Measurements from ENCODE around the gene AHCYL2.
A peak's percentile ranks its signal among the peaks of the same experiment; 100 is the strongest.

The AHCYL2 gene

GRCh38 chr7:129271500-129272355, 46.9 kb downstream of the AHCYL2 start:
- Histone ChIP-seq H3K36me3 (replicated peaks) (no peaks in the 10 kb centered on the region), H3K27ac (no peak overlapping the region), H3K27me3 (replicated peaks) (no peaks in the 10 kb centered on the region), H3K4me3 (ENCODE audit: low read depth, low read length) (no peak overlapping the region)
- TF ChIP-seq CTCF (IDR thresholded peaks at IDR 0.05; ENCODE audit: low read depth, low read length, missing control alignments): peak; percentile 79
- in situ Hi-C loops (cut with HindIII; ENCODE audit: low pct_ligation_motif_present, low sequenced_read_pairs): no loop called here
- peak; percentile 48 for DNase-seq

GRCh38 chr7:129273936-129274335, 49.1 kb downstream of the AHCYL2 start:
- TF ChIP-seq CTCF (IDR thresholded peaks at IDR 0.05; ENCODE audit: low read depth, low read length, missing control alignments): no peak
- no peaks in the 10 kb centered on the region for H3K36me3 ChIP-seq (replicated peaks)
- H3K4me3 ChIP-seq (ENCODE audit: low read depth, low read length): no peak overlapping the region
- in situ Hi-C loops (cut with HindIII; ENCODE audit: low pct_ligation_motif_present, low sequenced_read_pairs): no loop called here
- DNase-seq: no peak
- H3K27ac ChIP-seq: no peak overlapping the region
- H3K27me3 ChIP-seq (replicated peaks): no peaks in the 10 kb centered on the region

GRCh38 chr7:129277629-129278028, 52.8 kb downstream of the AHCYL2 start:
- TF ChIP-seq CTCF (IDR thresholded peaks at IDR 0.05; ENCODE audit: low read depth, low read length, missing control alignments): no peak
- in situ Hi-C loops (cut with HindIII; ENCODE audit: low pct_ligation_motif_present, low sequenced_read_pairs): no loop called here

GRCh38 chr7:129278688-129279087, 53.9 kb downstream of the AHCYL2 start:
- in situ Hi-C loops (cut with HindIII; ENCODE audit: low pct_ligation_motif_present, low sequenced_read_pairs): no loop called here
- Histone ChIP-seq H3K4me3 (ENCODE audit: low read depth, low read length) (no peak overlapping the region), H3K36me3 (replicated peaks) (no peaks in the 10 kb centered on the region), H3K27ac (no peak overlapping the region), H3K27me3 (replicated peaks) (no peaks in the 10 kb centered on the region)
- no peak for DNase-seq
- TF ChIP-seq CTCF (IDR thresholded peaks at IDR 0.05; ENCODE audit: low read depth, low read length, missing control alignments): no peak

More at GRCh38 chr7:129277629-129278028, 52.8 kb downstream of the AHCYL2 start:
- H3K4me3 ChIP-seq (ENCODE audit: low read depth, low read length): no peak overlapping the region
- no peak overlapping the region for H3K27ac ChIP-seq
- no peaks in the 10 kb centered on the region for H3K27me3 ChIP-seq (replicated peaks)
- H3K36me3 ChIP-seq (replicated peaks): no peaks in the 10 kb centered on the region
- DNase-seq: no peak

- TF ChIP-seq CTCF (IDR thresholded peaks at IDR 0.05; ENCODE audit: low read depth, low read length, missing control alignments): no peak
- DNase-seq: no peak
- Histone ChIP-seq H3K36me3 (replicated peaks) (no peaks in the 10 kb centered on the region), H3K4me3 (ENCODE audit: low read depth, low read length) (no peak overlapping the region), H3K27me3 (replicated peaks) (no peaks in the 10 kb centered on the region), H3K27ac (no peak overlapping the region)
- in situ Hi-C loops (cut with HindIII; ENCODE audit: low pct_ligation_motif_present, low sequenced_read_pairs): no loop called here
Measured at GRCh38 chr7:129279757-129280156, 54.9 kb downstream of the AHCYL2 start.

All from brain microvascular endothelial cell (primary cell).